ENCODE measurements around the gene ROBO1.

Gene ROBO1

DNA sequence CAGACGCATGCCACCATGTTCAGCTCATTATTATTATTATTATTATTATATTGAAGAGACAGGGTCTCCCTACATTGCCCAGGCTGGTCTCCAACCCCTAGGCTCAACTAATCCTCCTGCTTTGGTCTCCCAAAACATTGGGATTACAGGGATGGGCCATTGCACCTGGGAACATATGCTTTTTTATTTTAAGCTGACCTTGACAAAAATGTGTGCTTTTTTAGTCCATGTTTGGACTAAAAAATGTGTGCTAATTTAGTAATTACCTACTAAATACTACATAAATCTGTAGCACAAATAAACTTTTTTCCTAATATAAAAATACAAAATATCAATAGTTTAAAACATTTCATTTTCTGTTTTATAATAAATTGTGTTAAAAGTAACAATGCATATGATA lies 693.2 kb downstream of the ROBO1 start:
- Mint-ChIP-seq H3K36me3 (ENCODE audit: insufficient read depth) (no peaks in the 10 kb centered on the region), H3K27ac (no peak overlapping the region), H3K4me3 (no peak overlapping the region), H3K9me3 (peaks cover 2 to 6% of the 10 kb centered on the region in 2 donors), H3K27me3 (no peaks in the 10 kb centered on the region), H3K4me1 (ENCODE audit: low read depth in 2 of 2) (no peaks in the 10 kb centered on the region)
- DNase-seq = no peak
- no peak for ATAC-seq (replicated peaks)

DNA sequence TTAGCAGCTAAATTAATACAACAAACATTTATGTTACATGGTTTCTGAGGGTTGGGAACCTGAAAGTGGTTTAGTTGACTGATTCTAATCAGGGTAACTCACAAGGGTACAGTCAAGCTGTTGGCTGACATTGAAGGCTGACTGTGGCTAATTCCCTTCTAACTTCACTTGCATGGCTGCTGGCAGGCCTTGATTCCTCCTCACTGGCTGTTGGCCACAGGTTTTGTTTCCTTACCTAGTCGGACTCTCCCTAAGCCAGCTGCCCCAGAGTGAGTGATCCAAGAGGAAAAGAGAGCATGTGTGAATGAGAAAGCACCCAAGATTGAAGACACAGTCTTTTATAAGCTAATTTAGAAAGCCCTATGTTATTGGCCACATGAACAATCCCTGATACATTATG lies 700.1 kb downstream of the ROBO1 start:
- no peak overlapping the region for H3K27ac Mint-ChIP-seq
- DNase-seq (no peak), ATAC-seq (replicated peaks) (no peak)
- H3K4me3 Mint-ChIP-seq = no peak overlapping the region
- H3K36me3 Mint-ChIP-seq (ENCODE audit: insufficient read depth) = no peaks in the 10 kb centered on the region
- peaks cover 8 to 21% of the 10 kb centered on the region in 2 donors for H3K9me3 Mint-ChIP-seq
- no peaks in the 10 kb centered on the region for H3K27me3 Mint-ChIP-seq
- no peaks in the 10 kb centered on the region for H3K4me1 Mint-ChIP-seq (ENCODE audit: low read depth in 2 of 2)

DNA sequence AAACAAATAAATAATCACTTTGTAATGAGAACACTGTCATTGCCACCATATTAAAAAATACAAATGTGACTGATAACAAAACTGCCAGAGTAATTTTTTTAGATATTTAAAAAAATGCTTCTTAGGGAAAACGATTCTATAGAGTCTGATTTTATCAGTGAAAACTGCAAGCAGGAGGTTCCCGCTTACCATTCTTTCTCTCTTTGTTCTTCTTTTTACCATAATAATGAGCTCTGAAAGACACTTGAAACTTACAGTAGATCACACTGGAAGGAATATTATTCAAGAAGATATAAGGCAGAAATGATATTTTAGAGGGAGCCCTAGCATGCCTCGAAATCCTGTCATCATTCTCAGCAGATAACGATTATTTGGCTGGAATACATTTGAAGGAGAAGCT lies 701.3 kb downstream of the ROBO1 start:
- Mint-ChIP-seq H3K27ac (no peak overlapping the region), H3K27me3 (no peaks in the 10 kb centered on the region), H3K9me3 (peaks cover 8 to 31% of the 10 kb centered on the region in 2 donors), H3K4me1 (ENCODE audit: low read depth in 2 of 2) (no peaks in the 10 kb centered on the region), H3K36me3 (ENCODE audit: insufficient read depth) (no peaks in the 10 kb centered on the region), H3K4me3 (no peak overlapping the region)
- DNase-seq (no peak), ATAC-seq (replicated peaks) (no peak)

DNA sequence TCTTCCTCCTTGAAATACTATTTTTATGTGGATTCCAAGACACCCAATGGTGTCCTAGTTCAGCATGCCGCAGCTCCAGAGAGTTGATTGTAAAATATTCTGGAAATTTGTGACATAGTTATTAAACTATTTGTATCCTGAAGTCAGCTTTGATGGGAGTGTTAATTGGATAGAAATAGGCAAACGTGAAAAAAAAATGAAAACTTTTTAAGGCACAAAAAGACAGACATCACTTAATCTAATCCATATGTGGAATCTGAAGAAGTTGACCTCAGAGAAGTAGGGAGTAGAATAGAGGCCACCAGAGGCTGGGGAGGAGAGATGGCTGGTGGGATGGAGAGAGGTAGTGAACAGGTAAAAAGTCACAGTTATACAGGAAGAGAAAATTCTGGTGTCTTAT lies 704.2 kb downstream of the ROBO1 start:
- H3K27me3 Mint-ChIP-seq = no peaks in the 10 kb centered on the region
- peaks cover 8 to 26% of the 10 kb centered on the region in 2 donors for H3K9me3 Mint-ChIP-seq
- H3K4me1 Mint-ChIP-seq (ENCODE audit: low read depth in 2 of 2) = no peaks in the 10 kb centered on the region
- H3K27ac Mint-ChIP-seq = no peak overlapping the region
- ATAC-seq (replicated peaks) = no peak
- DNase-seq = no peak
- H3K36me3 Mint-ChIP-seq (ENCODE audit: insufficient read depth) = no peaks in the 10 kb centered on the region
- H3K4me3 Mint-ChIP-seq = no peak overlapping the region

DNA sequence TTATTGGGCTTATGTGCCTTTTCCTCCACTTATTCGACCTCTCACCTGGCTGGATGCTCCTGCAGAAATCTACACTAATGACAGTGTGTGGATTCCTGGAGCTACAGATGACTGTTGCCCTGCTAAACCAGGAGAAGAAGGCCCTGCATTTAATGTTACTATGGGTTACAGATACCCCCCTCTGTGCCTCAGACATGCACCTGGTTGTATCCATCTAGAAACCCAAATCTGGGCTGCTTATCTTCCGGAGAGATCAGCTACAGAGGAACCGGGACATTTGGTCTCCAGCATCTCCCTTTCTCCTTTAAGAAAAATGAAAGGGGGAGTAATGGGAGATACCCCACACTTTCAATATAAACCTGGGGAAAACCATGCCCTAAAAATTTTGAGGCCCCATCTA lies 710.0 kb downstream of the ROBO1 start:
- H3K36me3 Mint-ChIP-seq (ENCODE audit: insufficient read depth) = no peaks in the 10 kb centered on the region

DNA sequence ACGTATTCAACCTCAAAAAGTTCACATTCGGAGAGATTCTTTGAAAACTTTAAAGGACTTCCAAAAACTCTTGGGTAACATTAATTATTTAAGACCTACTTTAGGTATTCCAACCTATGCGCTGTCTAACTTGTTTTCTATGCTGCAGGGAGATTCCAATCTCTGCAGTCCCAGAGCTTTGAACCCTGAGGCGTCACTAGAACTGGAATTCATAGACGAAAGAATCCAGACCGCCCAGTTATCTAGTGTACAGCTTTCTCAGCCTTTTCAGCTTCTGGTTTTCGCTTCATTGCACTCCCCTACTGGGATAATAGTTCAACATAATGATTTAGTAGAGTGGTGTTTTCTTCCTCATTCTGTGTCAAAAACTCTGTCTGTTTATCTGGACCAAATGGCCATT lies 711.3 kb downstream of the ROBO1 start:
- Mint-ChIP-seq H3K27ac (no peak overlapping the region), H3K9me3 (peaks cover 20 to 33% of the 10 kb centered on the region in 2 donors), H3K4me1 (ENCODE audit: low read depth in 2 of 2) (no peaks in the 10 kb centered on the region), H3K4me3 (no peak overlapping the region), H3K36me3 (ENCODE audit: insufficient read depth) (no peaks in the 10 kb centered on the region), H3K27me3 (no peaks in the 10 kb centered on the region)
- ATAC-seq (replicated peaks) (no peak), DNase-seq (no peak)

More for the DNA sequence above, 710.0 kb downstream of the ROBO1 start:
- Mint-ChIP-seq H3K27me3 (no peaks in the 10 kb centered on the region), H3K4me1 (ENCODE audit: low read depth in 2 of 2) (no peaks in the 10 kb centered on the region), H3K4me3 (no peak overlapping the region), H3K9me3 (peaks cover 14 to 37% of the 10 kb centered on the region in 2 donors), H3K27ac (no peak overlapping the region)
- no peak for DNase-seq
- no peak for ATAC-seq (replicated peaks)

DNA sequence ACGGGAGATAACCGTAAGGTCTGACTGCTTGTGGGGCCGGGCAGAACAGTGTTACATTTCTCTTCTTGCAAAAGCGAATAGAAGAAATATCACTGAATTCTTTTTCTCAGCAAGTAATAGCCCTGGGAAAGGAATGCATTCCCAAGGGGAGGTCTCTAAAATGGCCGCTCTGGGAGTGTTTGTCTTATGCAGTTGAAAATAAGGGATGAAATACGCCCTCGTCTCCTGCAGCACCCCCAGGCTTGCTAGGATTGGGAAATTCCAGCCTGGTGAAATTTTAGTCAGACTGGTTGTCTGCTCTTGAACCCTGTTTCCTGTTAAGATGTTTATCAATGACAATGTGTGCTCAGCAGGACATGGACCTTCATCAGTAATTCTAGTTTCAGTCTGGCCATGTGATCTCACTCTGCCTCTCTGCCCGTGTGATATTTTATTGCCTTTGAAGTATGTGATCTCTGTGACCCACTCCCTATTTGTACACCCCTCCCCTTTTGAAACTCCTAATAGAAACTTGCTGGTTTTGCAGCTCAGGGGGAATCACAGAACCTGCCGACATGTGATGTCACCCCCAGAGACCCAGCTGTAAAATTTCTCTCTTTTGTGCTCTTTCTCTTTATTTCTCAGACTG lies 715.6 kb downstream of the ROBO1 start:
- no peaks in the 10 kb centered on the region for H3K27me3 Mint-ChIP-seq
- DNase-seq (no peak), ATAC-seq (replicated peaks) (no peak)
- no peak overlapping the region for H3K4me3 Mint-ChIP-seq
- H3K27ac Mint-ChIP-seq = no peak overlapping the region
- H3K9me3 Mint-ChIP-seq = peaks cover 18 to 44% of the 10 kb centered on the region in 2 donors
- no peaks in the 10 kb centered on the region for H3K4me1 Mint-ChIP-seq (ENCODE audit: low read depth in 2 of 2)
- H3K36me3 Mint-ChIP-seq (ENCODE audit: insufficient read depth) = no peaks in the 10 kb centered on the region

DNA sequence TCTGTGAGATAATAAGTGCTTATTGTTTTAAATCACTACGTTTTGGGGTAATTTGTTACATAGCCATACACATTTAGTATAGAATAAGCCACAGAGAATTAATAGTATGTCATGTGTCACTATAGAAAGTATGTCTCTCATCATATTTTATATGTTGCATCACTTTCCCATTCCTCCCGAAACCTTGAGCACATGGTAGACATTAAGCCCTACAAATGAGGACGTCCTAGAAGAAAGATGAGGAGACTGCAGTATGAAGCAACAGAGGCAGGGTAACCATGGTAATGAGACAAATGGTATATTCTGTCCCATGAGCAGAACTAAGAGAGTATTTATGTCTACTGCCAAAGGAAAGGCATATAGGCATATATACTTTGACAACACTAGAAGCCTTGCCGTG lies 720.2 kb downstream of the ROBO1 start:
- H3K4me1 Mint-ChIP-seq (ENCODE audit: low read depth in 2 of 2) = no peaks in the 10 kb centered on the region
- no peak for DNase-seq
- no peak overlapping the region for H3K27ac Mint-ChIP-seq
- H3K27me3 Mint-ChIP-seq = no peaks in the 10 kb centered on the region
- H3K9me3 Mint-ChIP-seq = peaks cover 14 to 38% of the 10 kb centered on the region in 2 donors
- H3K36me3 Mint-ChIP-seq (ENCODE audit: insufficient read depth) = no peaks in the 10 kb centered on the region
- ATAC-seq (replicated peaks) = no peak
- no peak overlapping the region for H3K4me3 Mint-ChIP-seq

DNA sequence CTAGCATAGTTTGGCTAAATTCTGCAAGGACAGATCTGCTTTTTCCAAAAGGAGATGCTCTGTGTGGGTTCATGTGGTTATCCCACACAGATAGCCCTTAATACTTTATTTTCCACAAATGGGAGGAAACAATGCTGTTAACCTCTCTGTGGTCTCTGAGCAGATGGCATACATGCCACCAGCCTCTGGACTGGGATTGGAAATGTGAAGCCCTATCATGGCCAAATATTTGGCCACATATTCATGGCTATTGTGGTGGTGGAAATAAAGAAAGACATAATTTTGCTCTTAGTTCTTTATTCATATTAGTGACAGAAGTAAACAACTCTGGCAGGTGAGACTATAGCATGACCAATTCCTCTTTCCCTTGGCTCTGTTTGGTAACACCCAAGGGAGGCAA lies 726.2 kb downstream of the ROBO1 start:
- Mint-ChIP-seq H3K4me3 (no peak overlapping the region), H3K27me3 (no peaks in the 10 kb centered on the region), H3K36me3 (ENCODE audit: insufficient read depth) (peaks cover 3% of the 10 kb centered on the region), H3K4me1 (ENCODE audit: low read depth in 2 of 2) (no peaks in the 10 kb centered on the region), H3K9me3 (peaks cover 6 to 12% of the 10 kb centered on the region in 2 donors), H3K27ac (no peak overlapping the region)
- ATAC-seq (replicated peaks) (no peak), DNase-seq (no peak)

DNA sequence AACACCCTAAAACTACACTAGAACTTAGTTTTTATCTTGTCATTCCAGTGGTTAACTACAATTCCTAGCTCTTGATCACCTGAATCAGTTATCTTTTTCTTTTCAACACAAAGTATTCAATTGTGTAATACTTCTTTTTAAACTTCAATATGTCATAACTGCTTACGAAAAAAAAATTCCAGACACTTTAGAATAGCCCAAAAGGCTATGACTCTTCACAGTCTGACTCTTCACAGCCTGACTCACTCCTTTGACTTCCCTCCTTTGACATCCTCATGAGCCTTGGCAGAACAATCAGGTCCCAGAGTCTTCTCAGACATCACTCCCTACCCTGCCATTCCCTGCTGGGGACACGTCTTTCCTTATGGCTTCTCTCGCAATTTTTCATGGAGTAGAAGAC lies 727.1 kb downstream of the ROBO1 start:
- Mint-ChIP-seq H3K27ac (no peak overlapping the region), H3K27me3 (no peaks in the 10 kb centered on the region), H3K9me3 (peaks cover 6 to 10% of the 10 kb centered on the region in 2 donors), H3K4me1 (ENCODE audit: low read depth in 2 of 2) (no peaks in the 10 kb centered on the region), H3K4me3 (no peak overlapping the region), H3K36me3 (ENCODE audit: insufficient read depth) (peaks cover 3% of the 10 kb centered on the region)
- no peak for DNase-seq
- no peak for ATAC-seq (replicated peaks)

DNA sequence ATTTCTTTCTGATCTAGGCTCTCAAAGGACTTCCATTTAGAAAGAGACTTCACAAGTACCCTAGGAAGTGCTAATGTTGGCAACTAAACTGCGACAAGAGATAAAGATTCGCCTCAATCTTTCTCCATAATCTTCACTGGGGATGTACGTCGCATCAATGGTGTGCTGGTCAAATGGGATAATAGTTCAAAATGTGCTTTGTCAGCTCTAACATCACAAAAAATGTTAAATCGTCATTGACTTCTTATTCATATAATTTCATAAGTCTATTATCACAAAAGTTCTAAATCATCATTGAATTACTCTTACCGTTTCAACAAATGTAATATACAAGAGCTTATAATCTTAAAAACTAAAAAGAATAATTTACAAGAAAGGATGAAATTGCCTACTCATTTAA lies 727.7 kb downstream of the ROBO1 start:
- no peak overlapping the region for H3K27ac Mint-ChIP-seq
- peaks cover 6 to 10% of the 10 kb centered on the region in 2 donors for H3K9me3 Mint-ChIP-seq
- no peaks in the 10 kb centered on the region for H3K27me3 Mint-ChIP-seq
- H3K4me3 Mint-ChIP-seq = no peak overlapping the region
- H3K4me1 Mint-ChIP-seq (ENCODE audit: low read depth in 2 of 2) = no peaks in the 10 kb centered on the region
- no peak for DNase-seq
- no peak for ATAC-seq (replicated peaks)
- H3K36me3 Mint-ChIP-seq (ENCODE audit: insufficient read depth) = peaks cover 3% of the 10 kb centered on the region

DNA sequence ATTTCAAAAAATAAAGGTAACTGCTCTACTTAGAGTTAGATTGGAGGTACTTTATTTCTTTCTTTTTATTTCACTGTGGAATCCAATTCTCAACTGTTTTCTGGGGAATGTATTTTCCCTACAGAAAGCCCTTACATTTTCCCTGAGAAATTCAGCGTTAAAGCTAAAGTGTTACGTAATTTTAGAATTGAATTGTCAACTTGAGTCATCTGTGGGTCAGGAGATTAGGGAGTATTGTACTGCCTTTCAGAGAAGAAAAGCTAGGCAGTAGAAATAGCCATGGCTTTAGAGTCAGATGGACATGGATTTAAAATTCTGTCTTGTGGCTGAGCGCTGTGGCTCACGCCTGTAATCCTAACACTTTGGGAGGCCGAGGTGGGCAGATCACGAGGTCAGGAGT lies 728.6 kb downstream of the ROBO1 start:
- H3K9me3 Mint-ChIP-seq = peaks cover 6 to 10% of the 10 kb centered on the region in 2 donors

DNA sequence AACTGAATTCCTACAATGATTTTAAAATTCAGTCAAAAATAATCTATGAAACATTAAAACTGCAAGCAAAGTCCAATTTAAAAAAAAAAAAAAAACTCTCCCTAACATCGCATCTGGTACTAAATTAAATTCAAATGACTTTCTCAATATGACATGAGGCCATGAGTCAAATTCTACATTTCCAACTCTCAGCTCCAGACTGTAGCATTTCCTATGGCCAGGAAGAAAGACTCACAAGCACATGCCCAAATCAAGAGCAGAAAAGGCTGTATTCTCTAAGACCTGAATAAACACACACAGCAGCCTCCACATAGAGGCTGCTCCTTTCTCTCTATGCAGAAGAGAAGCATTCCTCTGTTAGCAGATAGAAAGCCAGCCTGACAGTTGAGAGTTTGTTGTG lies 729.2 kb downstream of the ROBO1 start:
- peaks cover 3% of the 10 kb centered on the region for H3K36me3 Mint-ChIP-seq (ENCODE audit: insufficient read depth)
- DNase-seq (no peak), ATAC-seq (replicated peaks) (no peak)
- H3K9me3 Mint-ChIP-seq = peaks cover 6 to 10% of the 10 kb centered on the region in 2 donors
- no peaks in the 10 kb centered on the region for H3K27me3 Mint-ChIP-seq
- H3K27ac Mint-ChIP-seq = no peak overlapping the region
- no peaks in the 10 kb centered on the region for H3K4me1 Mint-ChIP-seq (ENCODE audit: low read depth in 2 of 2)
- no peak overlapping the region for H3K4me3 Mint-ChIP-seq

More for the DNA sequence above, 728.6 kb downstream of the ROBO1 start:
- no peak for DNase-seq
- Mint-ChIP-seq H3K27me3 (no peaks in the 10 kb centered on the region), H3K36me3 (ENCODE audit: insufficient read depth) (peaks cover 3% of the 10 kb centered on the region), H3K27ac (no peak overlapping the region), H3K4me3 (no peak overlapping the region), H3K4me1 (ENCODE audit: low read depth in 2 of 2) (no peaks in the 10 kb centered on the region)
- ATAC-seq (replicated peaks) = no peak

DNA sequence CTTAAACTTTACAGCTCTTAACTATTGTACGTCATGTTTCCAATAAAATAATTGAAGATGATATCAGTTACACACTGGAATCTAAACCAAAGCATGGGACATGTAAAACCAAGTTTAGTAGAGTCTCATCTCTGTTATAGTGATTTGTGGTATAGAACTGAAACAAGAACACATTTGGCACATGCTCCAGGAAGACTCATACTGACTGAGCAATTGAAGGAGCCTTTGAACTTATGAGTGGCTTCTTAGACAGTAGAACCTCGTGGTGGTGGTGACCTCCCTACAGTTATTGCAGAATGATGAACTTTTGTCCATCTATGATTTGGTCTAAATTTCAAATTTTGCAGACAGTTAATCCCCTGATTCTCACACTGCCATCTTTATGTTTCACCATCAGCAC lies 729.7 kb downstream of the ROBO1 start:
- ATAC-seq (replicated peaks) = no peak

More for the DNA sequence above, 729.7 kb downstream of the ROBO1 start:
- Mint-ChIP-seq H3K9me3 (peaks cover 6 to 10% of the 10 kb centered on the region in 2 donors), H3K27ac (no peak overlapping the region), H3K4me1 (ENCODE audit: low read depth in 2 of 2) (no peaks in the 10 kb centered on the region), H3K4me3 (no peak overlapping the region), H3K27me3 (no peaks in the 10 kb centered on the region), H3K36me3 (ENCODE audit: insufficient read depth) (peaks cover 3% of the 10 kb centered on the region)
- no peak for DNase-seq
